Right lobe of liver (tissue), 4 donors: ENCODE measurements around the gene SLC15A1.

Experiments used
- POLR2A ChIP-seq: fragments of 450-650 bp; IDR thresholded peaks from one replicate; pipeline ENCODE4 v1.6.1; 2017; ENCODE audit warnings: antibody characterized with exemption, mild to moderate bottlenecking
- TF ChIP-seq, protein P1 (sequence below), 4 donors: fragments of 200-600 bp in 3 of 4; fragments of 450-650 bp in 1 of 4; IDR thresholded peaks; one replicate each; pipeline versions ENCODE4 v1.5.1 to v1.8.0; 2016 to 2022; ENCODE audit warnings: antibody characterized with exemption in 4 of 4, mild to moderate bottlenecking in 2 of 4
- donor health status: DM: no; HTN: no; CAD: no.
- donor health status: DM: no; HTN: no; CAD: no.
- donor health status: DM: no; HTN: yes; CAD: no.

DNA sequence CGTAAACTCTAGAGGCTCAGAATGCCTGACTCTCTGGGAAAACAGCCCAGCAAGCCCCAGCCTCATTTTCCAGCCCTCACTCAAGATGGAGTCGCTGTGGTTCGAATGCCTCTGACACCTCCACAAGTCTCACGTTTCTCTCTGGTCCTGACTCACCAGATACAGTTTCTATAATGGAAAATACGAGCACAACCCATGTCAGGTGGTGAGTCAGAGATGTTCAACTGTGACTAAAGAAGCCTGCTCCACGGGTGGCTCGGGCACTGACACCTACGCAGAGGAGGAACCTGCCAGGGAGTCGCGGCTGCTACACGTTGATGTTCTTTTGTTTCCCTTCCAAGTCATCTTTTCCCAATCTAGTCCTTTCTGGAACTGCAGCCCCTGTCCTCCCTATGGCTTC lies 88.4 kb downstream of the SLC15A1 start:
- TF ChIP-seq, protein P1, sequence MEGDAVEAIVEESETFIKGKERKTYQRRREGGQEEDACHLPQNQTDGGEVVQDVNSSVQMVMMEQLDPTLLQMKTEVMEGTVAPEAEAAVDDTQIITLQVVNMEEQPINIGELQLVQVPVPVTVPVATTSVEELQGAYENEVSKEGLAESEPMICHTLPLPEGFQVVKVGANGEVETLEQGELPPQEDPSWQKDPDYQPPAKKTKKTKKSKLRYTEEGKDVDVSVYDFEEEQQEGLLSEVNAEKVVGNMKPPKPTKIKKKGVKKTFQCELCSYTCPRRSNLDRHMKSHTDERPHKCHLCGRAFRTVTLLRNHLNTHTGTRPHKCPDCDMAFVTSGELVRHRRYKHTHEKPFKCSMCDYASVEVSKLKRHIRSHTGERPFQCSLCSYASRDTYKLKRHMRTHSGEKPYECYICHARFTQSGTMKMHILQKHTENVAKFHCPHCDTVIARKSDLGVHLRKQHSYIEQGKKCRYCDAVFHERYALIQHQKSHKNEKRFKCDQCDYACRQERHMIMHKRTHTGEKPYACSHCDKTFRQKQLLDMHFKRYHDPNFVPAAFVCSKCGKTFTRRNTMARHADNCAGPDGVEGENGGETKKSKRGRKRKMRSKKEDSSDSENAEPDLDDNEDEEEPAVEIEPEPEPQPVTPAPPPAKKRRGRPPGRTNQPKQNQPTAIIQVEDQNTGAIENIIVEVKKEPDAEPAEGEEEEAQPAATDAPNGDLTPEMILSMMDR (IDR thresholded peaks at IDR 0.05) = no peak
- TF ChIP-seq POLR2A = no peak
